ENCODE data around the gene PSMG3. TPM values are rescaled to one million over a fixed set of nuclear protein-coding genes. Genes with fewer than 3 reads are reported as not detected.

The PSMG3 gene
- total and polyA plus RNA-seq, 2 experiments from 2014 or later: 28.3 to 84.8 TPM

- Mint-ChIP-seq H3K27ac (no peak overlapping the region), H3K9me3 (no peaks in the 10 kb centered on the region)
- no peak overlapping the region for H3K4me2 ChIP-seq
Observed at GRCh38 chr7:1548438-1548831, 21.4 kb downstream of the PSMG3 start.

DNA sequence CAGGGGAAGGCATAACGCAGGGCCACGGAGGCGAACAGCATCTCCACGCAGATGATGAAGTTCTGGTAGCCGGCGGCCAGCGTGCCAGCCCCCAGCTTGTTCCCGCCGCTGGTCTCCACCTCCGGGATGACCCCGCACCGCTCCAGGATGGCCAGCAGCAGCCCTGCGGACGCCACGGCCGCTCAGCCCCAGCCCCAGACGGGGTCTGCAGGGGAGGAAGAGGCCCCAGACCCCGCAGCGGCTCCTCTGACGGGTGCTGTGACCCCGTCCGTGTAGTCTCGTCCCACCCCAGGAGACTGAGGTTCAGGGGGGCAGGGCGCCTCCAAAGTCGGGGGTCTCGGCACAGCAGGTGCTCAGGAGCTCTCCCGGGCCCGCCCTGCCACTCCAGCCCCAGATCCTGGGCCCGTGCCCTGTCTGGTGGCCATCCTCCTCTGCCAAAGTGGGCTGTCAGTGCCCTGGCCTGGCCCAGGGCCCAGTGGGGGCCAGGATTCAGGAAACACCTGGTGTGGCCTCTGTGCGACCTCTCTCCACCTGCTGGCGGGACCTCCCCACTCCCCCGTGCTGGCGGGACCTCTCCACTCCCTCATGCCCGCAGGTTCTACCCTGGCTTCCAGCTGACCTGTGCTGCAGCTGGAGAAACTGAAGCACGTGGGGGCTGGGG is 21.9 kb downstream of the PSMG3 start:
- no peak overlapping the region for H3K27ac Mint-ChIP-seq
- peaks cover 2% of the 10 kb centered on the region; the same call in 1 of the 3 replicates for H3K4me1 Mint-ChIP-seq
- no peaks in the 10 kb centered on the region for H3K9me3 Mint-ChIP-seq
- TF ChIP-seq CREB1 (CRISPR knock-in tag; IDR thresholded peaks at IDR 0.05; ENCODE audit: low read depth) (no peak), EZH2 (IDR thresholded peaks at IDR 0.05; ENCODE audit: low read depth, unreplicated experiment) (no peak), CTCF (conservative IDR thresholded peaks at IDR 0.05; ENCODE audit: low read depth in 2 of 2) (no peak), NANOG (IDR thresholded peaks at IDR 0.05; ENCODE audit: borderline replicate concordance) (no peak), ZNF331 (CRISPR knock-in tag; IDR thresholded peaks at IDR 0.05; ENCODE audit: low read depth) (no peak), STAT1 (IDR thresholded peaks at IDR 0.05; ENCODE audit: unreplicated experiment) (no peak), ETS1 (IDR thresholded peaks at IDR 0.05) (no peak)

More at GRCh38 chr7:1548438-1548831, 21.4 kb downstream of the PSMG3 start:
- ATAC-seq: peak; percentile 15
- H3K27ac ChIP-seq (ENCODE audit: low read depth): no peak overlapping the region
- no peaks in the 10 kb centered on the region for H3K36me3 ChIP-seq (ENCODE audit: insufficient read depth)
- H3K27me3 ChIP-seq (ENCODE audit: insufficient read depth): no peaks in the 10 kb centered on the region
- H3K4me1 Mint-ChIP-seq: peaks cover 2% of the 10 kb centered on the region; the same call in 1 of the 3 replicates
- H3K4me1 ChIP-seq (ENCODE audit: insufficient read depth): no peaks in the 10 kb centered on the region
- no peaks in the 10 kb centered on the region for H3F3A ChIP-seq (replicated peaks; ENCODE audit: low read depth)
- no peak overlapping the region for H3K4me3 ChIP-seq
- H4K20me1 ChIP-seq (replicated peaks; ENCODE audit: insufficient read depth): no peaks in the 10 kb centered on the region
- H3K79me2 ChIP-seq (replicated peaks; ENCODE audit: insufficient read depth): no peaks in the 10 kb centered on the region
- no peak for DNase-seq (ENCODE audit: low spot score)
- no peak overlapping the region; the same call in 2 of the 3 replicates for H3K4me3 Mint-ChIP-seq
- H3K36me3 Mint-ChIP-seq (ENCODE audit: low read depth): no peaks in the 10 kb centered on the region
- no peak overlapping the region for H2AFZ ChIP-seq
- no peaks in the 10 kb centered on the region for H3K9me2 ChIP-seq (ENCODE audit: insufficient read depth)
- peaks cover 1% of the 10 kb centered on the region for H3K27me3 Mint-ChIP-seq (ENCODE audit: insufficient read depth, low read depth, poor library complexity)
- peak in 1 of 2 experiments; percentile 22; a peak in 1 of 4 replicates for TF ChIP-seq CTCF (conservative IDR thresholded peaks at IDR 0.05; ENCODE audit: low read depth in 2 of 2)
- TF ChIP-seq, protein P1, sequence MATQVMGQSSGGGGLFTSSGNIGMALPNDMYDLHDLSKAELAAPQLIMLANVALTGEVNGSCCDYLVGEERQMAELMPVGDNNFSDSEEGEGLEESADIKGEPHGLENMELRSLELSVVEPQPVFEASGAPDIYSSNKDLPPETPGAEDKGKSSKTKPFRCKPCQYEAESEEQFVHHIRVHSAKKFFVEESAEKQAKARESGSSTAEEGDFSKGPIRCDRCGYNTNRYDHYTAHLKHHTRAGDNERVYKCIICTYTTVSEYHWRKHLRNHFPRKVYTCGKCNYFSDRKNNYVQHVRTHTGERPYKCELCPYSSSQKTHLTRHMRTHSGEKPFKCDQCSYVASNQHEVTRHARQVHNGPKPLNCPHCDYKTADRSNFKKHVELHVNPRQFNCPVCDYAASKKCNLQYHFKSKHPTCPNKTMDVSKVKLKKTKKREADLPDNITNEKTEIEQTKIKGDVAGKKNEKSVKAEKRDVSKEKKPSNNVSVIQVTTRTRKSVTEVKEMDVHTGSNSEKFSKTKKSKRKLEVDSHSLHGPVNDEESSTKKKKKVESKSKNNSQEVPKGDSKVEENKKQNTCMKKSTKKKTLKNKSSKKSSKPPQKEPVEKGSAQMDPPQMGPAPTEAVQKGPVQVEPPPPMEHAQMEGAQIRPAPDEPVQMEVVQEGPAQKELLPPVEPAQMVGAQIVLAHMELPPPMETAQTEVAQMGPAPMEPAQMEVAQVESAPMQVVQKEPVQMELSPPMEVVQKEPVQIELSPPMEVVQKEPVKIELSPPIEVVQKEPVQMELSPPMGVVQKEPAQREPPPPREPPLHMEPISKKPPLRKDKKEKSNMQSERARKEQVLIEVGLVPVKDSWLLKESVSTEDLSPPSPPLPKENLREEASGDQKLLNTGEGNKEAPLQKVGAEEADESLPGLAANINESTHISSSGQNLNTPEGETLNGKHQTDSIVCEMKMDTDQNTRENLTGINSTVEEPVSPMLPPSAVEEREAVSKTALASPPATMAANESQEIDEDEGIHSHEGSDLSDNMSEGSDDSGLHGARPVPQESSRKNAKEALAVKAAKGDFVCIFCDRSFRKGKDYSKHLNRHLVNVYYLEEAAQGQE (IDR thresholded peaks at IDR 0.05; ENCODE audit: unreplicated experiment): no peak
- no peak for TF ChIP-seq JUNB (IDR thresholded peaks at IDR 0.05; ENCODE audit: unreplicated experiment)

More for the DNA sequence above, 21.9 kb downstream of the PSMG3 start:
- Histone ChIP-seq H3K4me3 (no peak overlapping the region), H3F3A (replicated peaks; ENCODE audit: low read depth) (no peaks in the 10 kb centered on the region), H3K9me2 (ENCODE audit: insufficient read depth) (no peaks in the 10 kb centered on the region), H3K79me2 (replicated peaks; ENCODE audit: insufficient read depth) (no peaks in the 10 kb centered on the region), H3K4me2 (no peak overlapping the region), H3K4me1 (ENCODE audit: insufficient read depth) (no peaks in the 10 kb centered on the region), H3K27ac (ENCODE audit: low read depth) (no peak overlapping the region), H2AFZ (no peak overlapping the region), H3K36me3 (ENCODE audit: insufficient read depth) (no peaks in the 10 kb centered on the region), H3K27me3 (ENCODE audit: insufficient read depth) (no peaks in the 10 kb centered on the region), H4K20me1 (replicated peaks; ENCODE audit: insufficient read depth) (no peaks in the 10 kb centered on the region)
- Mint-ChIP-seq H3K4me3 (no peak overlapping the region; the same call in 2 of the 3 replicates), H3K27me3 (ENCODE audit: insufficient read depth, low read depth, poor library complexity) (peaks cover 1% of the 10 kb centered on the region), H3K36me3 (ENCODE audit: low read depth) (no peaks in the 10 kb centered on the region)
- peak; percentile 14 for ATAC-seq
- DNase-seq (ENCODE audit: low spot score): no peak
